SK-N-SH (cell line): ENCODE results near the gene AVP. TPM values are rescaled to one million over a fixed set of nuclear protein-coding genes. Genes with fewer than 3 reads are reported as not detected.

Source experiments
- CTCF ChIA-PET: fragments of 300-600, 350-600 bp; formaldehyde crosslinking; extraction: SDS; loops from one replicate; lab custom pipeline; 2021; lab: Yijun Ruan, JAX
- POLR2A ChIA-PET: fragments of 350-600 bp; sonication (Branson Sonifier 250); formaldehyde crosslinking; extraction: SDS; loops from one replicate; lab custom pipeline; 2020; ENCODE audit warnings: antibody characterized with exemption, inconsistent platforms; lab: Yijun Ruan, JAX
- DNase-seq: peaks from one replicate; pipeline ENCODE4 v3.0.0; 2012
- H2AFZ ChIP-seq: fragments of 200-600 bp; sonication (generic); 2 replicates; pipeline ENCODE4 v1.8.1; 2016; ENCODE audit warnings: antibody characterized with exemption, mild to moderate bottlenecking, low read depth
- H3F3A ChIP-seq: fragments of 200-600 bp; sonication (generic); replicated peaks from 2 replicates; pipeline ENCODE3; 2016; ENCODE audit warnings: antibody characterized with exemption, mild to moderate bottlenecking; ENCODE audit not compliant: insufficient read depth
- H3K27ac ChIP-seq, 2 experiments: fragments of 200-500 bp in 1 of 2; fragments of 200-600 bp in 1 of 2; sonication (Bioruptor generic) in 1 of 2; sonication (generic), shearing (Covaris generic) in 1 of 2; 2 replicates each; pipeline versions ENCODE4 v1.5.1 to v1.6.1; 2014 to 2016; ENCODE audit warnings: low read depth in 2 of 2, inconsistent platforms in 1 of 2, low read length in 1 of 2, mild to moderate bottlenecking in 1 of 2, mixed read lengths in 1 of 2
- H3K27me3 ChIP-seq: fragments of 200-600 bp; sonication (generic), shearing (Covaris generic); 2 replicates; pipeline ENCODE4 v1.6.1; 2016; ENCODE audit warnings: mixed run types; ENCODE audit not compliant: insufficient read depth
- H3K36me3 ChIP-seq, 2 experiments: fragments of 200-500 bp in 1 of 2; fragments of 200-600 bp in 1 of 2; sonication (Bioruptor generic) in 1 of 2; sonication (generic) in 1 of 2; replicated peaks in 1 of 2; 2 replicates each; pipeline versions ENCODE3 to v1.5.1; 2014 to 2016; ENCODE audit warnings: low read length in 1 of 2, mild to moderate bottlenecking in 1 of 2; ENCODE audit not compliant: insufficient read depth in 2 of 2, control insufficient read depth in 1 of 2
- H3K4me1 ChIP-seq, 2 experiments: fragments of 200-500 bp in 1 of 2; fragments of 200-600 bp in 1 of 2; sonication (Bioruptor generic) in 1 of 2; sonication (generic), shearing (Covaris generic) in 1 of 2; 2 replicates each; pipeline versions ENCODE4 v1.5.1 to v1.6.1; 2014 to 2016; ENCODE audit warnings: low read depth in 1 of 2, low read length in 1 of 2, mixed run types in 1 of 2; ENCODE audit not compliant: insufficient read depth in 2 of 2, control insufficient read depth in 1 of 2
- H3K4me2 ChIP-seq: fragments of 200-600 bp; sonication (generic), shearing (Covaris generic); 2 replicates; pipeline ENCODE4 v1.6.1; 2017; ENCODE audit warnings: mixed run types
- H3K4me3 ChIP-seq, 2 experiments: fragments of 200-500 bp in 1 of 2; fragments of 200-600 bp in 1 of 2; sonication (Bioruptor generic) in 1 of 2; sonication (generic), shearing (Covaris generic) in 1 of 2; 2 replicates each; pipeline versions ENCODE4 v1.5.1 to v1.8.1; 2014 to 2016; ENCODE audit warnings: low read depth in 2 of 2, inconsistent platforms in 1 of 2, low read length in 1 of 2, mild to moderate bottlenecking in 1 of 2, mixed read lengths in 1 of 2, moderate library complexity in 1 of 2
- H3K79me2 ChIP-seq: fragments of 200-600 bp; sonication (generic); 2 replicates; pipeline ENCODE4 v1.8.1; 2017; ENCODE audit warnings: mild to moderate bottlenecking; ENCODE audit not compliant: insufficient read depth
- H3K9ac ChIP-seq: fragments of 200-600 bp; sonication (generic); 2 replicates; pipeline ENCODE4 v1.6.1; 2017; ENCODE audit warnings: mixed run types
- H3K9me2 ChIP-seq: fragments of 200-600 bp; sonication (generic); 2 replicates; pipeline ENCODE4 v1.6.1; 2017; ENCODE audit warnings: mixed run types
- H3K9me3 ChIP-seq: fragments of 200-600 bp; sonication (generic); 2 replicates; pipeline ENCODE4 v1.6.1; 2017; ENCODE audit warnings: mixed run types, mild to moderate bottlenecking, moderate library complexity
- H4K20me1 ChIP-seq: fragments of 200-600 bp; sonication (generic); 2 replicates; pipeline ENCODE4 v1.6.1; 2017; ENCODE audit warnings: mild to moderate bottlenecking, mixed run types; ENCODE audit not compliant: insufficient read depth
- CHD2 ChIP-seq: fragments of 150-350 bp; IDR thresholded peaks from 2 replicates; pipeline ENCODE4 v1.6.1; 2018; ENCODE audit warnings: low read length; ENCODE audit not compliant: partially characterized antibody
- ELF1 ChIP-seq: IDR thresholded peaks from 2 replicates; pipeline ENCODE4 v1.4.0; 2012
- EZH2phosphoT487 ChIP-seq: fragments of 200-600 bp; sonication (generic); IDR thresholded peaks from 2 replicates; pipeline ENCODE4 v1.6.1; 2017; ENCODE audit warnings: low read depth, mixed run types, mild to moderate bottlenecking, antibody characterized with exemption, moderate library complexity, borderline replicate concordance
- FOXJ3 ChIP-seq: sonication (generic); formaldehyde crosslinking; IDR thresholded peaks from 2 replicates; pipeline ENCODE4 v1.5.1; 2020; ENCODE audit warnings: mild to moderate bottlenecking, missing genetic modification reagents
- GABPA ChIP-seq: IDR thresholded peaks from 2 replicates; pipeline ENCODE4 v1.4.0; 2012; ENCODE audit warnings: low read depth, mild to moderate bottlenecking
- MEF2A ChIP-seq: IDR thresholded peaks from 2 replicates; pipeline ENCODE4 v1.4.0; 2012; ENCODE audit warnings: low read depth, borderline replicate concordance
- RFX5 ChIP-seq: IDR thresholded peaks from 2 replicates; pipeline ENCODE4 v1.6.1; 2012; ENCODE audit warnings: mild to moderate bottlenecking, improper control_type of control experiment, low read length
- SIN3A ChIP-seq: IDR thresholded peaks from 2 replicates; pipeline ENCODE4 v1.6.1; 2012; ENCODE audit warnings: low read depth, mild to moderate bottlenecking, low read length, moderate library complexity, borderline replicate concordance
- WGBS: methylation state at CpG from one replicate; pipeline ENCODE4 v1.1.6; 2017; ENCODE audit warnings: low lambda C conversion rate; 5-methylcytosine and 5-hydroxymethylcytosine counted together
- polyA plus RNA-seq, 3 experiments: library from polyadenylated mRNA; depleted of rRNA; stranded (reverse); fragments of >200 nt; gene quantifications; 2 replicates each; pipeline ENCODE4 v1.2.3, GENCODE V29; 2012
- TF ChIP-seq, protein P1 (sequence below): IDR thresholded peaks from 2 replicates; pipeline ENCODE4 v1.4.0; 2012; ENCODE audit warnings: low read depth, borderline replicate concordance
- TF ChIP-seq, protein P2 (sequence below): IDR thresholded peaks from 2 replicates; pipeline ENCODE4 v1.4.0; 2012; ENCODE audit warnings: low read depth
- TF ChIP-seq, protein P3 (sequence below): fragments of 200-600 bp; sonication (generic); IDR thresholded peaks from 2 replicates; pipeline ENCODE4 v1.6.1; 2017; ENCODE audit warnings: antibody characterized with exemption, mild to moderate bottlenecking, moderate library complexity

Gene AVP
- polyA plus RNA-seq, 1 of the 3 experiments (the other 2 are of a cell fraction), result not detected

DNA sequence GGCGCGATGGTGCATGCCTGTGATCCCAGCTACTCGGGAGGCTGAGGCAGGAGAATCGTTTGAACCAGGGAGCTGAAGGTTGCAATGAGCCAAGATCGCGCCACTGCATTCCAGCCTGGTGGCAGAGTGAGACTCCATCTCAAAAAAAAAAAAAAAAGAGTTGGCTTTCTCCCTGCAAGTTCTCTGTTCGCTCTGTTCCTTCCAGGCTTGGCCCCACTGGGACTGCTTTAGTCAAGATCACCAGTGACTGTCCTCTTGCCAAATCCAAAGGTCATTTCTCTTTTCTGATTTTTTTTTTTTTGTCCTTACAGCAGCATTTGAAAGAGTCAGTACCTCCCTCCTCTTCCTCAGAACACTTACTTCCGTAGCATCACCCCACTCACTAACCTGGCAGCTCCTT is 51.9 kb downstream of the AVP start:
- H3K27ac ChIP-seq, result no peak overlapping the region
- TF ChIP-seq CHD2, result no peak
- TF ChIP-seq, protein P1, sequence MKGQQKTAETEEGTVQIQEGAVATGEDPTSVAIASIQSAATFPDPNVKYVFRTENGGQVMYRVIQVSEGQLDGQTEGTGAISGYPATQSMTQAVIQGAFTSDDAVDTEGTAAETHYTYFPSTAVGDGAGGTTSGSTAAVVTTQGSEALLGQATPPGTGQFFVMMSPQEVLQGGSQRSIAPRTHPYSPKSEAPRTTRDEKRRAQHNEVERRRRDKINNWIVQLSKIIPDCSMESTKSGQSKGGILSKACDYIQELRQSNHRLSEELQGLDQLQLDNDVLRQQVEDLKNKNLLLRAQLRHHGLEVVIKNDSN, result no peak
- TF ChIP-seq FOXJ3 (CRISPR knock-in tag), result no peak
- no peak for TF ChIP-seq GABPA
- TF ChIP-seq SIN3A, result no peak
- TF ChIP-seq RFX5, result no peak
- TF ChIP-seq MEF2A, result no peak
- no peak for TF ChIP-seq ELF1
- TF ChIP-seq, protein P2, sequence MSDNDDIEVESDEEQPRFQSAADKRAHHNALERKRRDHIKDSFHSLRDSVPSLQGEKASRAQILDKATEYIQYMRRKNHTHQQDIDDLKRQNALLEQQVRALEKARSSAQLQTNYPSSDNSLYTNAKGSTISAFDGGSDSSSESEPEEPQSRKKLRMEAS, result no peak
- no peak for TF ChIP-seq EZH2phosphoT487
- TF ChIP-seq, protein P3, sequence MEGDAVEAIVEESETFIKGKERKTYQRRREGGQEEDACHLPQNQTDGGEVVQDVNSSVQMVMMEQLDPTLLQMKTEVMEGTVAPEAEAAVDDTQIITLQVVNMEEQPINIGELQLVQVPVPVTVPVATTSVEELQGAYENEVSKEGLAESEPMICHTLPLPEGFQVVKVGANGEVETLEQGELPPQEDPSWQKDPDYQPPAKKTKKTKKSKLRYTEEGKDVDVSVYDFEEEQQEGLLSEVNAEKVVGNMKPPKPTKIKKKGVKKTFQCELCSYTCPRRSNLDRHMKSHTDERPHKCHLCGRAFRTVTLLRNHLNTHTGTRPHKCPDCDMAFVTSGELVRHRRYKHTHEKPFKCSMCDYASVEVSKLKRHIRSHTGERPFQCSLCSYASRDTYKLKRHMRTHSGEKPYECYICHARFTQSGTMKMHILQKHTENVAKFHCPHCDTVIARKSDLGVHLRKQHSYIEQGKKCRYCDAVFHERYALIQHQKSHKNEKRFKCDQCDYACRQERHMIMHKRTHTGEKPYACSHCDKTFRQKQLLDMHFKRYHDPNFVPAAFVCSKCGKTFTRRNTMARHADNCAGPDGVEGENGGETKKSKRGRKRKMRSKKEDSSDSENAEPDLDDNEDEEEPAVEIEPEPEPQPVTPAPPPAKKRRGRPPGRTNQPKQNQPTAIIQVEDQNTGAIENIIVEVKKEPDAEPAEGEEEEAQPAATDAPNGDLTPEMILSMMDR, result no peak
- no peaks in the 10 kb centered on the region for H4K20me1 ChIP-seq
- H3K9me2 ChIP-seq, result no peaks in the 10 kb centered on the region
- H3K79me2 ChIP-seq, result no peaks in the 10 kb centered on the region
- H3K4me3 ChIP-seq, result no peak overlapping the region
- CTCF ChIA-PET, result no interaction called here
- no peaks in the 10 kb centered on the region for H3F3A ChIP-seq
- no peaks in the 10 kb centered on the region for H3K9me3 ChIP-seq
- no peaks in the 10 kb centered on the region for H3K4me1 ChIP-seq
- WGBS, result 95% methylated on average over 8 of the region's 8 CpGs
- H3K27me3 ChIP-seq, result no peaks in the 10 kb centered on the region
- no peak overlapping the region for H3K4me2 ChIP-seq
- H3K36me3 ChIP-seq, result peaks cover 21 to 51% of the 10 kb centered on the region in 2 experiments
- no peak overlapping the region for H2AFZ ChIP-seq
- H3K9ac ChIP-seq, result no peak overlapping the region
- no peak for DNase-seq
- POLR2A ChIA-PET, result no interaction called here

Other genes starting within 250 kb of the AVP start
- 65.2 and 73.6 TPM in 2 replicates for gene PCED1A, start 244.1 kb downstream of the AVP start, polyA plus RNA-seq (2012; rRNA removed)
- 62.0 and 78.4 TPM in 2 replicates for gene VPS16, start 244.0 kb downstream of the AVP start, polyA plus RNA-seq (2012; rRNA removed)
- gene PTPRA, start 211.2 kb downstream of the AVP start, polyA plus RNA-seq (2012; rRNA removed), result 47.6 and 55.4 TPM in 2 replicates
- gene GNRH2, start 41.1 kb downstream of the AVP start, polyA plus RNA-seq (2012; rRNA removed), result 0.31 and 0.58 TPM in 2 replicates
- gene MRPS26, start 38.7 kb downstream of the AVP start, polyA plus RNA-seq (2012; rRNA removed), result 114 and 152 TPM in 2 replicates
- not detected in 2 replicates for gene OXT, start 13.1 kb downstream of the AVP start, polyA plus RNA-seq (2012; rRNA removed)
- gene FASTKD5, start 75.1 kb upstream of the AVP start, polyA plus RNA-seq (2012; rRNA removed), result 11.4 and 16.7 TPM in 2 replicates
- gene UBOX5, start 75.1 kb upstream of the AVP start, polyA plus RNA-seq (2012; rRNA removed), result 4.3 and 4.4 TPM in 2 replicates
- gene LZTS3, start 88.8 kb upstream of the AVP start, polyA plus RNA-seq (2012; rRNA removed), result 11.9 and 12.3 TPM in 2 replicates
- gene DDRGK1, start 120.0 kb upstream of the AVP start, polyA plus RNA-seq (2012; rRNA removed), result 65.2 and 70.6 TPM in 2 replicates
- gene ITPA, start 124.8 kb upstream of the AVP start, polyA plus RNA-seq (2012; rRNA removed), result 66.7 and 67.7 TPM in 2 replicates
- 1.6 and 2.7 TPM in 2 replicates for gene SLC4A11, start 154.5 kb upstream of the AVP start, polyA plus RNA-seq (2012; rRNA removed)